ENCODE measurements around the gene HES4.

GRCh38 chr1:1047963-1048362, 48.1 kb upstream of the HES4 start:
- no peak for TF ChIP-seq CTCF (IDR thresholded peaks at IDR 0.05; ENCODE audit: extremely low read depth in 1 of 2, insufficient read depth in 1 of 2, low read depth in 1 of 2, low read length in 2 of 2)
- no peak for TF ChIP-seq POLR2A (IDR thresholded peaks at IDR 0.05; ENCODE audit: low read depth, low read length)
- TF ChIP-seq POLR2AphosphoS5 (IDR thresholded peaks at IDR 0.05; ENCODE audit: insufficient read depth, low read depth, low read length) = no peak
- no peak for TF ChIP-seq EZH2 (IDR thresholded peaks at IDR 0.05; ENCODE audit: borderline replicate concordance, low read depth, low read length, severe bottlenecking)
- TF ChIP-seq MYC (IDR thresholded peaks at IDR 0.05; ENCODE audit: low read depth, low read length) = no peak
- no peak for TF ChIP-seq JUN (IDR thresholded peaks at IDR 0.05; ENCODE audit: borderline replicate concordance, insufficient read depth, insufficient read length, low read depth)
- TF ChIP-seq FOS (IDR thresholded peaks at IDR 0.05; ENCODE audit: borderline replicate concordance, insufficient read depth, low read length) = no peak
- TF ChIP-seq GATA2 (IDR thresholded peaks at IDR 0.05; ENCODE audit: insufficient read depth, insufficient read length, low read depth, low read length) = no peak
